NCI-H226 (cell line): Measurements from ENCODE around the gene ARF6.
"Not testable (repeated sequence)": the region's sequence is repeated elsewhere in the genome, so short reads cannot be mapped to it uniquely, and the experiment has no call there.

Experiments used
- DNase-seq: peaks from one replicate; pipeline ENCODE4 v3.0.0-alpha.2; 2015

Gene ARF6

DNA sequence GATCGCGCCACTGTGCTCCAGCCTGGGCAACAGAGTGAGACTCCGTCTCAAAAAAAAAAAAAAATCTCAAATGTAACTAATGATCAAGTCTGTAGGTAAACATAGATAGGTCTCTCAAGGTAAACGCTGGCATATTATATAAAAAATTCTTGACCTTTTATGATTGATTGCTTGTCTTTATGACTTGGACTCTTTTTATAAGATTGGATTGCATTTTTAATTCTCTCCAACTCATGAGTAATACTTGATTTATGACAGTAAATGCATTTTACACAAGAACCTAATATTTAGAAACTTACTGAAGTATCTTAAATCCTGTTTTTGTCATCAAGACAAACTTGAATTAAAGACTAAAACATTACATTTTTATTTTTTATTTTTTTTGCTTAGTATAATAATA lies 16.1 kb downstream of the ARF6 start:
- DNase-seq: no peak

DNA sequence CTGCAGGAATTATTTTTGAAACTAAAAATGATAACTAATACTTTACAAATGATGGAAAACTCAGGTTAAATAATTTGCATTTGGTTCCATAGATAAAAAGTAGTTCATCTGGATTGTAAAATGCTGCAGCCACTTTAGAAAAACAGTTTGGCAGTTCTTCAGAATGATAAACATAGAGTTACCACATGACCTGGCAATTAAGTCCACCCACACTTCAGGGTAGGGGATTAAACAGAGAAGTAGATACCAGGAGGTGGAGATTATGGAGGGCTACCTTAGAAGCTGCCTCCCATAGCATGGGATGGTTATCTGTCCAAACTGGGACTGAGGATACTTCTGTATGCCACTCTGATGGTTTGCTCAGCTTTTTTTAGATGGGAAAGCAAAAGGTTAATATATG lies 22.2 kb downstream of the ARF6 start:
- DNase-seq: no peak

DNA sequence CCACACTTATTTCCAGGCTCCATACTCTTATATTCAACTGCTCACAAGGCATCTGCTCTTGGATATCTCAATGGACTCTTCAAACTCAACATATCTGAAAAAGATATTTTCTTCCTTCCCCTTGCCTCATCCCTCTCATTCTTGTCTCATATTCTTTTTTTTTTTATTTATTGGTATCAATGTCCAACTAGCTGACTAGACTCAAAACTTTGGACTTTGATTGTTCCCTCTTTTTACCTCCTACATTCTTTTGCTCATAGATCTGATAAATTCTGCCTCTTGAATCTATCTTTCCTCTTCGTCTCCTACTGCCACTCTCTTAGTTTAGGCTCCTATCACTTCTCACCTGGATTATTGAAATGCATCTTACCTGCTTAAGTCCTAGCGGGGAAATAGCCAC lies 25.8 kb downstream of the ARF6 start:
- DNase-seq: no peak

DNA sequence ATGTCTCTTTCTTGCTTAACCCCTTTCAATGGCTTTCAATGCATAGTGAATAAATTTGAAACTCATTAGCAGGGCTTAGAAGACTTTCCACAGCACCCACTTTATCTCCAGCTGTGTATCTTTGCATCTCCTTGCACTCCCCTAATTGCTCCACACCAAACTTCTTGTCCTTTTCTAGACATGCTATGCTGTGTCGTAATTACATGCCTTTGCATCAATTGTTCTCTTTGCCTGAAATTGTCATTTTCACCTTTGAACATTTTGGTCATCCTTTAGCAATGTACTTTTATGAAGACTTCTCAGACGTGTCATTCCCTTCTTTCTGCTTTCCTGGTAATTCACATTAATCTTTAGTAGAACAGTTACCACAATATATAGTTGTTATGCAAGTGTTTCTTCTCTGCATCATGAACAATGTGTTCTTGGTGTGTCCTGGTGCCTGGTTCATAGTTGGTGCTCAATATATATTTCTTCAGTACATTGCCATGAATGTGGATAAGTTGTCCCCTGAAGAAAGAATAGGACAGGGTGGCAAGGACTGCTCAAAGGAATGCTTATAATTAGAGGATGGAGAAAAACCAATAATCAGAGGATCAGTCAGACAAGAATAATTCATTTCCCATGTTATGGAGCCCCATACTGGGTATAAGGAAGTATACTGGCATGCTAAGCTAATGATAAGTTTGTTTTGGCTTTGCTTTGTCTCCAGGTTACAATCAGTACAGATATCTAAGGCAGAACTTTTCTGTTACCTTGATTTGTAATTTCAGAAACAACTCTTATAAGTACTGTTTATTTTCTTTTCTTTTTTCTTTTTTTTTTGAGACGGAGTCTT lies 27.2 kb downstream of the ARF6 start:
- DNase-seq: no peak

DNA sequence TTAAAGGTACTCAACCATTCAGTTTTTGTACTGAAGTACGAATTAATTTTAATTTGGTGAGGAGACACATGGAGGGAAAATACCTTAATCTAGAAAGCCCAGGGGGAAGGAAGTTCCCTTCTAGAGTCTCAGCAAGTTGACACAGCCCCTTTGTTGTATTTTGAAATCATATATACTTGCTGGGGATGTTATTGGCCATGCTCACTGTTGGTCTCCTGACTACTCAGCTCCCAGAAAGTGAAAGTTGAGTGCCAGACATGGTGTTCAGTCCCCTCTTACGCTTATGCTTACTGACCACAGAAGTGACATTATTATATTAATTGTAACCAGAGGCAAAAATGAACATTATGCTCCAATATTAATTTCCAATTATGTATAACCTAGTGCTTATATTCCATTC lies 28.1 kb downstream of the ARF6 start:
- no peak for DNase-seq

DNA sequence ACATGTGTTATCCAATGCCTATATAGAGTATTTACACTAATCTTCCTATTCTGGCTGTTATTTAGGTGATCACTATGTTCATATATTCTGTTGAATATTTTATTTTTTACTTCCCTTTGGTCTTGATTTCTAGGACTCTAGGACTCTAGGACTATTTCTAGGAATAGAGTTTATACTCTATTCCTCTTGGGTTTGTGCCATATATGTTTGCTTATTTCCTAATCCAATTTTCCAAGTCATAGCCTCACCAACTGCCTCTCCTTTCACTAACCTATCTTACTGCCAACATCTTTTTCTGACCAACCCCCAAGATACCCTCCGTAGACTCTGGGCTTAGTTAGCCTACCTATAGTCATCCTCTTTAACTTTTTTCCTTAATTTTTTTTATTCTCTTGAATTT lies 28.5 kb downstream of the ARF6 start:
- no peak for DNase-seq

DNA sequence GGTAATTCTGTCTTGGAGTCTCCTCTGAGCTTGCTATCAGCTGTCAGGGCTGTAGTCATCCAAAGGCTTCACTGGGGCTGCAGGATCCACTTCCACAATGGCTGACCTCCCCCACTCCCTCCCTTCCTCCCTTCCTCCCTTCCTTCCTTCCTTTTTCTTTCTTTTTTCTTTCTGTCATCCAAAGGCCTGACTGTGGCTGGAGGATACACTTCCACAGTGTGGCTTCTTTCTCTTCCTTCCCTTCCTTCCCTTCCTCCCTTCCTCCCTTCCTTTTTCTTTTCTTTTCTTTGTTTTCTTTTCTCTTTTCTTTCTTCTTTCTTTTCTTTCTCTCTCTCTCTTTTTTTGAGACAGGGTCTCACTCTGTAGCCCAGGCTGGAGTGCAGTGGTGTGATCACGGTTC lies 30.6 kb downstream of the ARF6 start:
- no peak for DNase-seq

DNA sequence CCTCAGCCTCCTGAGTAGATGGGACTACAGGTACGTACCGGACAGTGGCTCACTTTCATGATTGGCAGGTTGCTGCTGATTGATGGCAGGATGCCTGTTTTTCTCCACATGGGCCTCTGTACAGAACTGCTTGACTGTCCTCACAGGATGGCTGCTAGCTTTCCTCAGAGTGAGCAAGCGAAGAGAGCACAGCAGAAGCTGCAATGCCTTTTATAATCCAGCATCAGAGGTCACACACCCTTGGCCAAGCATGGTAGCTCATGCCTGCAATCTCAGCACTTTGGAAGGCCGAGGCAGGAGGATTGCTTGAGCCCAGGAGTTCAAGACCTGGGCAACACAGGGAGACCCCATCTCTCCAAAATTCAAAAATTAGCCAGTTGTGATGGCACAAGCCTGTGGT lies 31.0 kb downstream of the ARF6 start:
- DNase-seq: no peak

DNA sequence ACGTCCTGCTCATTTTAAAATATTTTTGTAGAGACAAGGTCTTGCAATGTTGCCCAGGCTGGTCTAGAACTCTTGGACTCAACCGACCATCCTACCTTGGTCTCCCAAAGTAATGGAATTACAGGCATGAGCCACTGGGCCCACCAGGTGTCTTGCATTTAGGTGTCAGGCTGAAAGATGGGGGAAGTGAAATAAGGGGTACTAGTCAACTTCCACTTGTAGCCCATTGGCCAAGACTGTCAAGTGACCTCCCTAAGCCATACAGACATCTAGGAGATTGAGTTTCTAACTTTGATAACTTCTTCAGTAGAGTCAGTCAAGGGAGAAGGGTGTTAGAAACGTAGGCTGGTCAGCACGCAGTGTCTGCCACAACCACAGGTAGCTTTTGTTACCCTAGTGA lies 32.0 kb downstream of the ARF6 start:
- no peak for DNase-seq

DNA sequence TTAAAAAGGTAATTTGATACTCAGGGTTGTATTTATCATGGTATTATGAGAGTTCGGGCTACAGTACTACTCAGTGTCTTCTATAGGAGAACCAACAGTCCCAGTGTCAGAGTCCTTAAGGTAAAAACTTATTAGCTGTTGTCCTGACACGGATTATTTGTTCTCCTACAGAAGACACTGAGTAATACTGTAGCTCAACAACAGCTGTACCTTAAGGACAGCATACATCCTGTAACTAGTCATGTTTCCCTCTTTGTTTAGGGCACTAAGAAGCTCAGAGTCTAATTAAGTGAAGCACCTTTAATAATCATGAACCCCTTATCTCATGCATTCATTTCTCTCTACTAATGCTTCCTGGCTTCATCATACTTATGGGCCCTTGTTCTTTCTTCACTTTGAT lies 33.9 kb downstream of the ARF6 start:
- DNase-seq: no peak

DNA sequence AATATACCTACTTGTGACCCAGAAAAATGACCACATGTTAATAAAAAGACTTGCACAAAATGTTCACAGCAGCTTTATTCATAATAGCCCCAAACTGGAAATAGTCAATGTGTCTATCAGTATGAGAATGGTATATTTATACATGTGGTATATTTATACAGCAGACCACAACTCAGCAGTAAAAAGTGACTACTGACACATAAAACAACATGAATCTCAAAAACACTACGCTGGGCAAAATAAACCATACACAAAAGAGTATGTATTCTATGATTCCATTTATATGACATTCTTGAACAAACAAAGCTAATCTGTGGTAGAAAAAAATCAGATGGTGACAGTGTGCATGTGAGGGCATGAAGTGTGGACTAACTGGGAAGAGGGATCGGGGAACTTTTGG lies 35.1 kb downstream of the ARF6 start:
- no peak for DNase-seq

DNA sequence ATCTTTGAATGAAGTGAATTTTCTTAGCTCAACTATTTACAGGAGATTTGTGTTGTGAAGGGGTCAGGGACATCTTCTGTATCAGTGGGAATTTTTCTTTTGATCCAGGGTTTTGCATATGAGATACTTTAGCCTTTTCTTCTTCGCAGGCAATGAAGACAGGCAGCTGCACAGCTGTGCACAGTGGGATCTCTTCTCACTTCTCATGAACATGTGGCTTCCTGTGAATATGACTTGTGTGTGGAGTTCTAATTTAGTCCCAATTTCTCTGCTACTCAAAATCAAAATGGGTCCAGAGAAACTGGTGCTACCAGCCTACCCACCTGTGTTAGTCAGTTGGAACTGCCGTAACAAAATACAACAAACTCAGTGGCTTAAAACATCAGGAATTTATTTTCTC lies 37.8 kb downstream of the ARF6 start:
- no peak for DNase-seq

DNA sequence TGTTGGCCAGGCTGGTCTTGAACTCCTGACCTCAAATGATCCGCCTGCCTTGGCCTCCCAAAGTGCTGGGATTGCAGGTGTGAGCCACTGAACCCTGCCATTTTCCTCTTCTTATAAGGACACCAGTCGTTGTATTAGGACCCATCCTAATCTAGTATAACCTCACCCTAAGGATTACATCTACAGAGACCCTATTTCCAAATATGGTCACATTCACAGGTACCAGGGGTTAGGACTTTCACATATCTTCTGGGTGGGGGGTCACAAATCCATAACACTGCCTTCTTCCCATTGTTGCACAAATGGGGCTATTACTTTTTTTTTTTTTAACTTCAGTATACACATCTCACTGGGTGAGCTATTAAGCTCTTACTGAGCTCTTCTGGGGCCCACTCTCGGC lies 38.6 kb downstream of the ARF6 start:
- DNase-seq: no peak

DNA sequence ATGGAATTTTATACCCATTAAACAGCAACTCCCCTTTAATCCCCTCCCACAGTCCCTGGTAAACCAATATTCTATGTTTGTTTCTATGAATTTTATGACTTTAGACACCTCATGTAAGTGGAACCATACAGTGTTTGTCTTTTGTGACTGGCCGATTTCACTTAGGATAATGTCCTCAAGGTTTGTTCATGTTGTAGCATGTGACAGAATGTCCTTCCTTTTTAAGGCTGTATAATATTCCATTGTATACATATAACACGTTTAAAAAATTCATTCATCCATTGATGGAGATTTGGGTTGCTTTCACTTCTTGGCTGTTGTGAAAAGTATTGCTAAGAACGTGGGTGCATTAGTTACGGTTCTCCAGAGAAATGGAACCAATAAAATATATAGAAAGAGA lies 40.2 kb downstream of the ARF6 start:
- no peak for DNase-seq

DNA sequence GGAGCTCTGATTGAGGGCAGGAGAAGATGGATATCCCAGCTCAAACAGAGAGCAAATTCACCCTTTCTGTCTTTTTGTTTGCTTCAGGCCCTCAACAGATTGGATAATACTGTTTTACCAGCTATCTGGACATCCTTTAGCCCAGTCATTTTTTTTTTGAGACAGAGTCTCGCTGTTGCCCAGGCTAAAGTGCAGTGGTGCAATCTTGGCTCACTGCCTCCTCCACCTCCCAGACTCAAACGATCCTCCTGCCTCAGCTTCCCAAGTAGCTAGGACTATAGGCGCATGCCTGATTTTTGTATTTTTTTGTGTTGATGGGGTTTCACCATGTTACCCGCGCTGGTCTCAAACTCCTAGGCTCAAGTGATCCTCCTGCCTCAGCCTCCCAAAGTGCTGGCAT lies 40.8 kb downstream of the ARF6 start:
- DNase-seq: no peak

DNA sequence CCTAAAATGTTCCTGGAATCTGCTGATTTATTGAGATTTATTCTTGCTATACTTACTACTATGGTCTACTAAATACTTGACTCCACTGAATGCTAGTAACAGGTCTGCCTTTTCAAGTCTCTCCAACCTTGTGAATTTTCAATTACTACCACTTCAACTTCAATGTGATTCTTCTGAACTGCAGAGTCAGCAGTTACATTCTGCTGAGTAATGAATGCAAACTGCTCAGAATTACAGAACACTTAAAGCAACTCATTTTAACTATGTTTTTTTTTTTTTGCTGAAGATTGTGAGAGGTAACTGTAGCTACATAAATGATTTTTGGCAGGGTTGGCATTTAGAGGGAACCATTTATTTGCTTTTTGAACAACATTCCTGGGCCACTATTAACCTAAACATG lies 41.8 kb downstream of the ARF6 start:
- DNase-seq: no peak

DNA sequence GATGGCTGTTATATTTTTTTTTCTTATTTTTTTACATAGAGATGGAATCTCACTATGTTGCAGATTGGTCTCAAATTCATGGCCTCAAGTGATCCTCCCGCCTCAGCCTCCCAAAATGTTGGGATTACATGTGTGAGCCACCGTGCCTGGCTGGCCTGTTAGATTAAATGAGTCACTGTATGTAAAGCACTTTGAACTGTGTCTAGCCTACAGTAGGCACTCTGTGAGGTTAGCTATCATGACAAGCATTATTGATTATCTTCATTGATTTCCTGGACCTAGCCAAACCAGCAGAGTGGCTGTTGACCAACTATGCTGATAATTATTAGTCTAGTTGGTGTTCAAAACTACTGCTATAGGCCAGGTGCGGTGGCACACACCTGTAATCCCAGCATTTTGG lies 42.6 kb downstream of the ARF6 start:
- DNase-seq: no peak

DNA sequence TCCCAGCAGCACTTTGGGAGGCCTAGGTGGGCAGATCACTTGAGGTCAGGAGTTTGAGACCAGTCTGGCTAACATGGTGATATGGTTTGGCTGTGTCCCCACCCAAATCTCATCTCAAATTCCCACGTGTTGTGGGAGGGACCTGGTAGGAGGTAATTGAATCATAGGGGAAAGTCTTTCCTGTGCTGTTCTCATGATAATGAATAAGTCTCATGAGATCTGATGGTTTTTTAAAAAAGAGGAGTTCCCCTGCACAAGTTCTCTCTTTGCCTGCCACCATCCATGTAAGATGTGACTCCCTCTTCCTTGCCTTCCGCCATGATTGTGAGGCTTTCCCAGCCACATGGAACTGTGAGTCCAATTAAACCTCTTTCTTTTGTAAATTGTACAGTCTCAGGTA lies 43.4 kb downstream of the ARF6 start:
- not testable (repeated sequence) for DNase-seq

DNA sequence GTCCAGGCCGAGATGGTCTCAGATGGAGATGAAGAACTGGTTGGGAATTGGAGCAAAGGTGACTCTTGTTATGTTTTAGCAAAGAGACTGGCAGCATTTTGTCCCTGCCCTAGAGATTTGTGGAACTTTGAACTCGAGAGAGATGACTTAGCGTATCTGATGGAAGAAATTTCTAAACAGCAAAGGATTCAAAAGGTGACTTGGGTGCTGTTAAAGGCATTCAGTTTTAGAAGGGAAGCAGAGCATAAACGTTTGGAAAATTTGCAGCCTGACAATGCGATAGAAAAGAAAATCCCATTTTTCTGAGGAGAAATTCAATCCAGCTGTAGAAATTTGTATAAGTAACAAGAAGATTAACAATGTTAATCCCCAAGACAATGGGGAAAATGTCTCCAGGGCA lies 44.0 kb downstream of the ARF6 start:
- not testable (repeated sequence) for DNase-seq

DNA sequence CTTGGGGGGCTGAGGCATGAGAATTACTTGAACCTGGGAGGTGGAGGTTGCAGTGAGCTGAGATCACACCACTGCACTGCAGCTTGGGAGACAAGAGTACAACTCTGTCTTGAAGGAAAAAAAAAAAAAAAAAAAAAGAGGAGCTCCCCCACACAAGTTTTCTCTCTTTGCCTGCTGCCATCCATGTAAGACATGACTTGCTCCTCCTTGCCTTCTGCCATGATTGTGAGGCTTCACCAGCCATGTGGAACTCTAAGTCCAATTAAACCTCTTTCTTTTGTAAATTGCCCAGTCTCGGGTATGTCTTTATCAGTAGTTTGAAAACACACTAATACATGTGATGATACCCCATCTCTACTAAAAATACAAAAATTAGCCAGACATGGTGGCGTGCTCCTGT lies 46.3 kb downstream of the ARF6 start:
- not testable (repeated sequence) for DNase-seq

DNA sequence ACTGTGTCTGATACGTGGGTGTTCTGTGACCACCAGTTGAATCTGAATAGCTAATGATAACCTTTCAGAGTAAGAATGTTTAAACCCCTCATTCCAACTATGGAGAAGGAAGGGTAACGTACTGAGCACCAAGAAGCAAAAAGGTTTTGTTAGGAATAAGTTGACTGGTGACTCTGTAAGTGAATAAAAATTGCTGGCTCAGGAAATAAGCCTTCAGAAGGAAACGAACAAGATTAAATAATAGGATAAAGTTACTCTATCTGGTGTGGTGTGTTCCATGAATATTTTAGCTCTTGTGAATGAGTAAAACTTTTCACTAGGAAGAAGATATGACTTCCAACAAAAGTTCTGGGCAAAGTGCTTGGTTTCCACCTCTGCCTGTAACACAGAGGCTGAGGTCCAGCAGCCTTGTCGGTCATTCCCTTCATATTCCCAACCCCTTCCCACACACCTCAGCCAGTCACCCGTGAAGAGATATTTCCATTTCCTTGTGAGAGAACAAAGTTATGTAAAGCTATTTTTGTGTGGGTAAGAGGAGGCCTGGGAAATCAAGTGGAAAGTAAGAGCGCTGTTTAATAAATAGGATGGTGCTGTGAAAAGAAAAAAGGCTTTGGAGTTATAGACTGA lies 47.1 kb downstream of the ARF6 start:
- no peak for DNase-seq

DNA sequence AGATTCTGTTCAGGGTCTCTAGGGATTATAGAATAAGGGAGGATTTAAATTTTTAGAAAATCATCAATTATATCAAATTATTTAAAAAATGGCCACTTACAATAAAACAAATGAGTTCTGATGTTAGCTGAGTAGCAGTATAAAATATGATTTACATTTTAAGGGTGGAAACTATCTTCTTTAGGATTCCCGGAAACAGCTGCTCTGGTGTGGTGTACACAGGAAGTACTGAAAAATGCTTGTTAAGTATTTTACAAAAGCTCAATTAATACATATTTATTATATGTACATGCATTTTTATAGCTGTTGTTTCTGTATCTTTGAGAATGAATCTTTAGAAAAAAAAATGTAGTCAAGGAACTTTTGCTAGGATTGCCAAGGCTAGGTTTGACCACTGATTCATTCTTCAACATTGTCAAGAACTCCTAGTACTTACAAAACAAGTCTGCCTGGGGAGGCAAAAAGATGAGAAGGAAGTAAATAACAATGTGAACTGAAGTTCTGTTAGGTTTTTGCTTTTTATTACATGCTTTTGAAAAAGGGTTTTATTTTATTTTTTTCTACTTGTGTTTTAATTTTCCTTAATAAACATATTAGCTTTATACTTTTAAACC lies 48.0 kb downstream of the ARF6 start:
- peak; percentile 48 for DNase-seq

DNA sequence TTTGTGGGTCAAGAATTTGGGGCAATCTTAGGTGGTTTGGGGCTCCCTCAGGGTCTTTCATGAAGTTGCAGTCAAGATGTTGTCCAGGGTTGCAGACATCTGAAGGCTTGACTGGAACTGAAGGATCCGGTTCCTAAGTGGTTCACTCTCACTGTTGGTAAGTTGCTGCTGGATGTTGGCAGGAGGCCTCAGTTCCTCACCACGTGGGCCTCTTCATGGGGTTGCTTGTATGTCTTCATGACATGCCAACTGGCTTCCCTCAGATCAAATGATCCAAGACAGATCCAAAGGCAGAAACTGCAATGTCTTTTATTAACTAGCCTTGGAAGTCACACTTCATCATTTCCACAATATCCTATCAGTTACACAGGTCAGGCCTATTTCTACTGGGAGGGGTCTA lies 49.2 kb downstream of the ARF6 start:
- no peak for DNase-seq

DNA sequence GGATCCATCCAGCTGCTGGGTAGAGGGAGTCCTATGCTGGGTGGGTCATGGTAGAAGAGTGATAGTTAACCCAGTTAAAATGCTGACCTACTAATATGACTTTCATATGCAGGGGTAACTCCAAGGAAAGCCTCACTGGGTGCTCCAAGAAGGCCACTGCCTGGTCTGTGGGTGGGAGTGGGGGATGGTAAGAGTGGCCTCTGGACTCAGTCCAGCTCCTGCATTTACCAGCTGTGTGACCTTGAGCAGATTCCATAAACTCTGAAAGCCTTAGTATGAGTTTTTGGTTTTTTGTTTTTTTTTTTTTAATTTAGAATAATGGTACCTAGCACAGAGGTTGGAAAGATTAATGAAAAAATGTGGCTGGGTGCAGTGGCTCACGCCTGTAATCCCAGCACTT lies 51.6 kb downstream of the ARF6 start:
- DNase-seq: no peak
